ENCODE data around the gene BEAN1. TPM values are rescaled to one million over a fixed set of nuclear protein-coding genes. Genes with fewer than 3 reads are reported as not detected.
A peak's percentile ranks its signal among the peaks of the same experiment; 100 is the strongest.
"Not testable (repeated sequence)": the region's sequence is repeated elsewhere in the genome, so short reads cannot be mapped to it uniquely, and the experiment has no call there.

BEAN1 gene
- total RNA-seq, 1 experiment from 2014 or later, result 0.03 TPM

- DNase-seq, result no peak
- H3K36me3 ChIP-seq (replicated peaks; ENCODE audit: control insufficient read depth, insufficient read depth, low read length), result no peaks in the 10 kb centered on the region
- no peaks in the 10 kb centered on the region for H3K27me3 ChIP-seq (ENCODE audit: control insufficient read depth, insufficient read depth, low read length)
- H3K4me3 ChIP-seq (ENCODE audit: insufficient read depth, low read depth, low read length), result no peak overlapping the region
Measured at GRCh38 chr16:66454751-66455150, 27.7 kb downstream of the BEAN1 start.

- Histone ChIP-seq H3K27me3 (ENCODE audit: control insufficient read depth, insufficient read depth, low read length) (no peaks in the 10 kb centered on the region), H3K36me3 (replicated peaks; ENCODE audit: control insufficient read depth, insufficient read depth, low read length) (no peaks in the 10 kb centered on the region), H3K4me3 (ENCODE audit: insufficient read depth, low read depth, low read length) (no peak overlapping the region)
- no peak for DNase-seq
Measured at GRCh38 chr16:66455970-66456369, 28.9 kb downstream of the BEAN1 start.

- no peak overlapping the region for H3K4me3 ChIP-seq (ENCODE audit: insufficient read depth, low read depth, low read length)
- H3K27me3 ChIP-seq (ENCODE audit: control insufficient read depth, insufficient read depth, low read length), result no peaks in the 10 kb centered on the region
- no peaks in the 10 kb centered on the region for H3K36me3 ChIP-seq (replicated peaks; ENCODE audit: control insufficient read depth, insufficient read depth, low read length)
- DNase-seq, result no peak
Measured at GRCh38 chr16:66457888-66458287, 30.8 kb downstream of the BEAN1 start.

GRCh38 chr16:66458292-66458691 lies 31.2 kb downstream of the BEAN1 start:
- no peak overlapping the region for H3K4me3 ChIP-seq (ENCODE audit: insufficient read depth, low read depth, low read length)
- no peaks in the 10 kb centered on the region for H3K27me3 ChIP-seq (ENCODE audit: control insufficient read depth, insufficient read depth, low read length)
- DNase-seq, result no peak
- no peaks in the 10 kb centered on the region for H3K36me3 ChIP-seq (replicated peaks; ENCODE audit: control insufficient read depth, insufficient read depth, low read length)

- no peaks in the 10 kb centered on the region for H3K27me3 ChIP-seq (ENCODE audit: control insufficient read depth, insufficient read depth, low read length)
- H3K36me3 ChIP-seq (replicated peaks; ENCODE audit: control insufficient read depth, insufficient read depth, low read length), result no peaks in the 10 kb centered on the region
- H3K4me3 ChIP-seq (ENCODE audit: insufficient read depth, low read depth, low read length), result no peak overlapping the region
- no peak for DNase-seq
Measured at GRCh38 chr16:66458853-66459252, 31.8 kb downstream of the BEAN1 start.

GRCh38 chr16:66459878-66460277 lies 32.8 kb downstream of the BEAN1 start:
- H3K4me3 ChIP-seq (ENCODE audit: insufficient read depth, low read depth, low read length), result no peak overlapping the region
- no peaks in the 10 kb centered on the region for H3K36me3 ChIP-seq (replicated peaks; ENCODE audit: control insufficient read depth, insufficient read depth, low read length)
- H3K27me3 ChIP-seq (ENCODE audit: control insufficient read depth, insufficient read depth, low read length), result no peaks in the 10 kb centered on the region
- peak; percentile 89 for DNase-seq

GRCh38 chr16:66460703-66461102 lies 33.6 kb downstream of the BEAN1 start:
- Histone ChIP-seq H3K4me3 (ENCODE audit: insufficient read depth, low read depth, low read length) (no peak overlapping the region), H3K27me3 (ENCODE audit: control insufficient read depth, insufficient read depth, low read length) (no peaks in the 10 kb centered on the region), H3K36me3 (replicated peaks; ENCODE audit: control insufficient read depth, insufficient read depth, low read length) (no peaks in the 10 kb centered on the region)
- no peak for DNase-seq

- DNase-seq, result no peak
- H3K36me3 ChIP-seq (replicated peaks; ENCODE audit: control insufficient read depth, insufficient read depth, low read length), result no peaks in the 10 kb centered on the region
- no peaks in the 10 kb centered on the region; the same call in 1 of the 2 replicates for H3K27me3 ChIP-seq (ENCODE audit: control insufficient read depth, insufficient read depth, low read length)
- H3K4me3 ChIP-seq (ENCODE audit: insufficient read depth, low read depth, low read length), result no peak overlapping the region
Measured at GRCh38 chr16:66462912-66463311, 35.8 kb downstream of the BEAN1 start.

- not testable (repeated sequence) for DNase-seq; H3K4me3 ChIP-seq (ENCODE audit: insufficient read depth, low read depth, low read length); H3K27me3 ChIP-seq (ENCODE audit: control insufficient read depth, insufficient read depth, low read length); H3K36me3 ChIP-seq (replicated peaks; ENCODE audit: control insufficient read depth, insufficient read depth, low read length)
Measured at GRCh38 chr16:66465946-66466345, 38.9 kb downstream of the BEAN1 start.

- DNase-seq; H3K27me3 ChIP-seq (ENCODE audit: control insufficient read depth, insufficient read depth, low read length); H3K36me3 ChIP-seq (replicated peaks; ENCODE audit: control insufficient read depth, insufficient read depth, low read length); H3K4me3 ChIP-seq (ENCODE audit: insufficient read depth, low read depth, low read length): not testable (repeated sequence)
Measured at GRCh38 chr16:66466636-66467035, 39.5 kb downstream of the BEAN1 start.

- H3K36me3 ChIP-seq (replicated peaks; ENCODE audit: control insufficient read depth, insufficient read depth, low read length), result no peaks in the 10 kb centered on the region
- no peak overlapping the region for H3K4me3 ChIP-seq (ENCODE audit: insufficient read depth, low read depth, low read length)
- no peak for DNase-seq
- H3K27me3 ChIP-seq (ENCODE audit: control insufficient read depth, insufficient read depth, low read length), result no peaks in the 10 kb centered on the region; the same call in none of the 2 replicates
Measured at GRCh38 chr16:66467611-66468010, 40.5 kb downstream of the BEAN1 start.

GRCh38 chr16:66468321-66468965 lies 41.3 kb downstream of the BEAN1 start:
- Histone ChIP-seq H3K27me3 (ENCODE audit: control insufficient read depth, insufficient read depth, low read length) (no peaks in the 10 kb centered on the region; the same call in none of the 2 replicates), H3K4me3 (ENCODE audit: insufficient read depth, low read depth, low read length) (no peak overlapping the region), H3K36me3 (replicated peaks; ENCODE audit: control insufficient read depth, insufficient read depth, low read length) (no peaks in the 10 kb centered on the region)
- DNase-seq, result no peak

GRCh38 chr16:66469291-66469946 lies 42.3 kb downstream of the BEAN1 start:
- no peak overlapping the region for H3K4me3 ChIP-seq (ENCODE audit: insufficient read depth, low read depth, low read length)
- no peak for DNase-seq
- no peaks in the 10 kb centered on the region; the same call in none of the 2 replicates for H3K27me3 ChIP-seq (ENCODE audit: control insufficient read depth, insufficient read depth, low read length)
- no peaks in the 10 kb centered on the region for H3K36me3 ChIP-seq (replicated peaks; ENCODE audit: control insufficient read depth, insufficient read depth, low read length)

GRCh38 chr16:66469947-66470546 lies 43.0 kb downstream of the BEAN1 start:
- Histone ChIP-seq H3K4me3 (ENCODE audit: insufficient read depth, low read depth, low read length) (no peak overlapping the region), H3K36me3 (replicated peaks; ENCODE audit: control insufficient read depth, insufficient read depth, low read length) (no peaks in the 10 kb centered on the region), H3K27me3 (ENCODE audit: control insufficient read depth, insufficient read depth, low read length) (no peaks in the 10 kb centered on the region; the same call in none of the 2 replicates)
- no peak for DNase-seq

GRCh38 chr16:66470556-66470955 lies 43.5 kb downstream of the BEAN1 start:
- Histone ChIP-seq H3K4me3 (ENCODE audit: insufficient read depth, low read depth, low read length) (no peak overlapping the region), H3K27me3 (ENCODE audit: control insufficient read depth, insufficient read depth, low read length) (no peaks in the 10 kb centered on the region; the same call in none of the 2 replicates), H3K36me3 (replicated peaks; ENCODE audit: control insufficient read depth, insufficient read depth, low read length) (no peaks in the 10 kb centered on the region)
- peak; percentile 25 for DNase-seq

All from H7 (cell line).